ENCODE results near the gene ETV3L.

Gene ETV3L

DNA sequence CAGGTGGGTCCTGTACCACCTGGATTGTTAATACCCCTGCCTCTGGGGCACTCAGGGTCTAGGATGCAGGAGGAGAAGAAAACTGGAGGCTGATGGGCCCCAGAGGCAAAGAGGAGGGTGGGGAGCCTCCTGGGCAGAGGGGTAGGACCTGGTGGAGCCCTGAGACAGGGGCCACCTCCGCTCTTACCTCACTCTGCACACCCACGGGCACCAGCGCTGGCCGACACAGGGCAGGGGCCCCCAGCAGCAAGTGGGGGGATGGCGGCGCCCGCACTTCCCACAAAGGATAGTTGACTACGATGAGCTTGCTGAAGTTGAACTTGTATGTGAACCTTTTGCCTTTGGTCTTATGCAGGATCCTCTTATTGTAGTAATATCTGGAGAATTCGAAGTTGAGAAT, 1.1 kb downstream of the ETV3L start:
- TF ChIP-seq POLR2AphosphoS5 (IDR thresholded peaks at IDR 0.05; ENCODE audit: low read depth, low read length): no peak
- TF ChIP-seq FOXP2 (optimal IDR thresholded peaks at IDR 0.05; ENCODE audit: borderline replicate concordance, extremely low read depth, extremely low read length, insufficient read depth): no peak
- no peak for TF ChIP-seq TAF1 (IDR thresholded peaks at IDR 0.05; ENCODE audit: borderline replicate concordance, insufficient read depth, low read length)
- no peak for TF ChIP-seq SIN3A (IDR thresholded peaks at IDR 0.05; ENCODE audit: borderline replicate concordance, insufficient read depth, low read length)

GRCh38 chr1:157097692-157098091, 1.9 kb downstream of the ETV3L start:
- TF ChIP-seq FOXP2 (optimal IDR thresholded peaks at IDR 0.05; ENCODE audit: borderline replicate concordance, extremely low read depth, extremely low read length, insufficient read depth) (no peak), POLR2AphosphoS5 (IDR thresholded peaks at IDR 0.05; ENCODE audit: low read depth, low read length) (no peak), TAF1 (IDR thresholded peaks at IDR 0.05; ENCODE audit: borderline replicate concordance, insufficient read depth, low read length) (no peak), SIN3A (IDR thresholded peaks at IDR 0.05; ENCODE audit: borderline replicate concordance, insufficient read depth, low read length) (no peak)
- TF ChIP-seq, protein P1, sequence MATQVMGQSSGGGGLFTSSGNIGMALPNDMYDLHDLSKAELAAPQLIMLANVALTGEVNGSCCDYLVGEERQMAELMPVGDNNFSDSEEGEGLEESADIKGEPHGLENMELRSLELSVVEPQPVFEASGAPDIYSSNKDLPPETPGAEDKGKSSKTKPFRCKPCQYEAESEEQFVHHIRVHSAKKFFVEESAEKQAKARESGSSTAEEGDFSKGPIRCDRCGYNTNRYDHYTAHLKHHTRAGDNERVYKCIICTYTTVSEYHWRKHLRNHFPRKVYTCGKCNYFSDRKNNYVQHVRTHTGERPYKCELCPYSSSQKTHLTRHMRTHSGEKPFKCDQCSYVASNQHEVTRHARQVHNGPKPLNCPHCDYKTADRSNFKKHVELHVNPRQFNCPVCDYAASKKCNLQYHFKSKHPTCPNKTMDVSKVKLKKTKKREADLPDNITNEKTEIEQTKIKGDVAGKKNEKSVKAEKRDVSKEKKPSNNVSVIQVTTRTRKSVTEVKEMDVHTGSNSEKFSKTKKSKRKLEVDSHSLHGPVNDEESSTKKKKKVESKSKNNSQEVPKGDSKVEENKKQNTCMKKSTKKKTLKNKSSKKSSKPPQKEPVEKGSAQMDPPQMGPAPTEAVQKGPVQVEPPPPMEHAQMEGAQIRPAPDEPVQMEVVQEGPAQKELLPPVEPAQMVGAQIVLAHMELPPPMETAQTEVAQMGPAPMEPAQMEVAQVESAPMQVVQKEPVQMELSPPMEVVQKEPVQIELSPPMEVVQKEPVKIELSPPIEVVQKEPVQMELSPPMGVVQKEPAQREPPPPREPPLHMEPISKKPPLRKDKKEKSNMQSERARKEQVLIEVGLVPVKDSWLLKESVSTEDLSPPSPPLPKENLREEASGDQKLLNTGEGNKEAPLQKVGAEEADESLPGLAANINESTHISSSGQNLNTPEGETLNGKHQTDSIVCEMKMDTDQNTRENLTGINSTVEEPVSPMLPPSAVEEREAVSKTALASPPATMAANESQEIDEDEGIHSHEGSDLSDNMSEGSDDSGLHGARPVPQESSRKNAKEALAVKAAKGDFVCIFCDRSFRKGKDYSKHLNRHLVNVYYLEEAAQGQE (IDR thresholded peaks at IDR 0.05; ENCODE audit: insufficient read depth in 1 of 2, low read depth in 2 of 2, low read length in 2 of 2): no peak

GRCh38 chr1:157096881-157097280, 2.7 kb downstream of the ETV3L start:
- TF ChIP-seq TAF1 (IDR thresholded peaks at IDR 0.05; ENCODE audit: borderline replicate concordance, insufficient read depth, low read length): no peak
- TF ChIP-seq SIN3A (IDR thresholded peaks at IDR 0.05; ENCODE audit: borderline replicate concordance, insufficient read depth, low read length): no peak
- TF ChIP-seq FOXP2 (optimal IDR thresholded peaks at IDR 0.05; ENCODE audit: borderline replicate concordance, extremely low read depth, extremely low read length, insufficient read depth): no peak
- TF ChIP-seq, protein P1 (IDR thresholded peaks at IDR 0.05; ENCODE audit: insufficient read depth in 1 of 2, low read depth in 2 of 2, low read length in 2 of 2): no peak
- TF ChIP-seq POLR2AphosphoS5 (IDR thresholded peaks at IDR 0.05; ENCODE audit: low read depth, low read length): no peak

- TF ChIP-seq, protein P1 (IDR thresholded peaks at IDR 0.05; ENCODE audit: insufficient read depth in 1 of 2, low read depth in 2 of 2, low read length in 2 of 2): no peak
- no peak for TF ChIP-seq FOXP2 (optimal IDR thresholded peaks at IDR 0.05; ENCODE audit: borderline replicate concordance, extremely low read depth, extremely low read length, insufficient read depth)
Observed at GRCh38 chr1:157095551-157095950, 4.1 kb downstream of the ETV3L start.

DNA sequence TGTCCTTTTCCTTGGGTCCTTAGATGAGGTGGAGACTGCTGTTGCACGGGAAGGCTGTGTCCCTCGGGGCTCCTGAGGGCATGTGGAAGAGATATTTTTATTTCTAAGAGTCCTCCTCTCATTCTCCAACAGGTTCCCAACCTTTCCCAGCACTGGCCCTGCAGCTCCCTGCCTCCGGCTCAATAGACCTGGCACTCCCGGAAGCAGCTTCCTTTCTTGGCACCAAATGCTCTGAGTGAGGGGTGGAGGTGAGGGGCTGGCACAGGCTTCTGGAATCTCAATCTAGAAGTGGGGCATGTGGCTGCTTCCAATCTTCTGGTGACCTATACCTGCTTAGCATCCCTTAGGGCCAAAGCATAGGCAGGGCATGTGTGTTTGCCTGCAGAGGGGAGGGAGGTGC, 4.5 kb downstream of the ETV3L start:
- TF ChIP-seq SIN3A (IDR thresholded peaks at IDR 0.05; ENCODE audit: borderline replicate concordance, insufficient read depth, low read length): no peak
- TF ChIP-seq POLR2AphosphoS5 (IDR thresholded peaks at IDR 0.05; ENCODE audit: low read depth, low read length): no peak
- TF ChIP-seq, protein P1 (IDR thresholded peaks at IDR 0.05; ENCODE audit: insufficient read depth in 1 of 2, low read depth in 2 of 2, low read length in 2 of 2): no peak
- no peak for TF ChIP-seq FOXP2 (optimal IDR thresholded peaks at IDR 0.05; ENCODE audit: borderline replicate concordance, extremely low read depth, extremely low read length, insufficient read depth)
- no peak for TF ChIP-seq TAF1 (IDR thresholded peaks at IDR 0.05; ENCODE audit: borderline replicate concordance, insufficient read depth, low read length)

Measured in PFSK-1 (cell line).